Transverse colon (tissue), 3 donors: ENCODE results near the gene SCGB1D4.
"Not testable (repeated sequence)": the region's sequence is repeated elsewhere in the genome, so short reads cannot be mapped to it uniquely, and the experiment has no call there.

Source experiments
- CTCF ChIP-seq, 5 experiments: fragments of 200-600 bp in 3 of 5; fragments of 450-650 bp in 2 of 5; sonication (generic) in 3 of 5; IDR thresholded peaks; 1 replicate in 2 of 5; 2 replicates in 3 of 5; pipeline ENCODE4 v1.5.1; 2016 to 2017; ENCODE audit warnings: antibody characterized with exemption in 5 of 5, inconsistent platforms in 3 of 5, mild to moderate bottlenecking in 2 of 5, moderate library complexity in 1 of 5
- POLR2A ChIP-seq: fragments of 450-650 bp; IDR thresholded peaks from one replicate; pipeline ENCODE4 v1.6.1; 2016; ENCODE audit warnings: antibody characterized with exemption, mild to moderate bottlenecking, moderate library complexity

GRCh38 chr11:62326719-62327118, 27.8 kb upstream of the SCGB1D4 start:
- not testable (repeated sequence) for TF ChIP-seq POLR2A; CTCF (IDR thresholded peaks at IDR 0.05)
